Measurements from ENCODE around the gene TSPAN18. TPM values are rescaled to one million over a fixed set of nuclear protein-coding genes. Genes with fewer than 3 reads are reported as not detected.

Gene TSPAN18
- total RNA-seq, 1 donor from 2014 or later, result 94.6 TPM

DNA sequence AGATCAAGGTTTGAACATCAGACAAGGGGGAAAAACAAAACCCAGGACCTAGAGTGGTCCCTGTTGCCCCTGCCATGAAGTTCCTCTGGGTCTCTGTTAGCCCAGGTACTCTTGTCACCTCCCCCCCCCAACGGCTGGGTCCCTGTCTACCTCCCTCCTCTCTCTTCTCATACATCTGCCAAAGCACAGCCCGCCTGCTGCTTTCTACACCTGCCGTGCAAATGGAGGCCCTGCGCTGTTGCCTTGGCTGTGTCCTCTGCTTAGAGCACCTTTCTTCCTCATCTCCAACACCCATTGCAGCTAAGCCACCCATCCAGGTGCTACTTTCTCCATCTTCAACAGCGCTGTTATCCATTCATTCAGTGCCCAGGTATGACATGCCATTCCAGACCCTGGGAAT lies 124.7 kb downstream of the TSPAN18 start:
- ATAC-seq, result no peak
- intact Hi-C loops (cut with micrococcal nuclease), result no loop called here
- no peak for DNase-seq

DNA sequence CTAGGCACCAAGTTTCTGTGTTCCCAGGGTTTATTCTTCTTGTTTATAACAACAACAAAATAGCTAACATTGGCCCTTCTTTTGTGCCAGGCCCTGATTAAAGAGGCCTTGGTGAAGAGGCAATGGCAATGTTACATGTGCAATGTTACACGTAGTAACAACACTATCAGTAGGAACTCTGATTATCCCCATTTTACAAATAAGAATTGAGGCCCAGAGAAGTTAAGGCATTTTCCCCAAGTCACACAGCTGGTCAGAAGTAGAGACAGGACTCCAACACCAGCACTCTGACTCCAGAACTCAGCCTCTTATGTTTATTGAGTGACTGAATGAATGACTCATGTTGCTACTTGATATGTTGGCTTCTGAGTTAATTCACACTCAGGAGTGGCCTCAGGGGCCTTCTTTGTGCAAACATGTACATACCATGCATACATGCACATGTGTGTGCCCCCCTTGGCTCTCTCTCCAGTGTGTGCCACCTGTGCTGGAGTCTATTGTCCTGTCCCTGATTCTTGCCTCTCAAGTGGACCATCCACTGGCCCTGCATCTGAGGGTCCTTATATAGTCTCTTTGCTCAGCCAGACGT lies 125.5 kb downstream of the TSPAN18 start:
- intact Hi-C loops (cut with micrococcal nuclease), result no loop called here
- DNase-seq (no peak), ATAC-seq (no peak)

- DNase-seq (no peak), ATAC-seq (no peak)
- intact Hi-C loops (cut with micrococcal nuclease), result no loop called here
Observed at GRCh38 chr11:44852952-44853351, 126.2 kb downstream of the TSPAN18 start.

GRCh38 chr11:44853666-44854065 lies 126.9 kb downstream of the TSPAN18 start:
- ATAC-seq, result no peak
- intact Hi-C loops (cut with micrococcal nuclease), result no loop called here
- DNase-seq, result no peak

DNA sequence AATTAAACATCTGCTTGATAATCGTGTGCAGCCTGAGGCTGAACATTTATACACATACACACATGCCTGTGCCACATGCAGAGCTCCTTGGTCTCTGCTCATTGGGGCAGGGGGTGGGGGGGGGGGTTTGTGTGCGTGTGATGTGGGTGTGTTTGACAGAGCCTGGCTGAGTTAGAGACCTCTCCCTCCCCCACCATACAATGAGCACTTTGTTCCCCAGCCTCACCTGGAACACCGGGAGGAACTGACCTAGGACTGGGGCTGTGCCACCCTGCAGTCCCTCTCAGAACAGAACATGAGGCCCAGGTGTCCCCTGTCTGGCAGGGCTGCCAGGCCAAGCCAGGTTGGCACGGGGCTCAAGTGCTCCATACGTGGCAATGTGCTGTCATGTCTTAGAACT lies 127.3 kb downstream of the TSPAN18 start:
- intact Hi-C loops (cut with micrococcal nuclease), result no loop called here
- peak; percentile 67 for DNase-seq
- peak; percentile 68 for ATAC-seq

DNA sequence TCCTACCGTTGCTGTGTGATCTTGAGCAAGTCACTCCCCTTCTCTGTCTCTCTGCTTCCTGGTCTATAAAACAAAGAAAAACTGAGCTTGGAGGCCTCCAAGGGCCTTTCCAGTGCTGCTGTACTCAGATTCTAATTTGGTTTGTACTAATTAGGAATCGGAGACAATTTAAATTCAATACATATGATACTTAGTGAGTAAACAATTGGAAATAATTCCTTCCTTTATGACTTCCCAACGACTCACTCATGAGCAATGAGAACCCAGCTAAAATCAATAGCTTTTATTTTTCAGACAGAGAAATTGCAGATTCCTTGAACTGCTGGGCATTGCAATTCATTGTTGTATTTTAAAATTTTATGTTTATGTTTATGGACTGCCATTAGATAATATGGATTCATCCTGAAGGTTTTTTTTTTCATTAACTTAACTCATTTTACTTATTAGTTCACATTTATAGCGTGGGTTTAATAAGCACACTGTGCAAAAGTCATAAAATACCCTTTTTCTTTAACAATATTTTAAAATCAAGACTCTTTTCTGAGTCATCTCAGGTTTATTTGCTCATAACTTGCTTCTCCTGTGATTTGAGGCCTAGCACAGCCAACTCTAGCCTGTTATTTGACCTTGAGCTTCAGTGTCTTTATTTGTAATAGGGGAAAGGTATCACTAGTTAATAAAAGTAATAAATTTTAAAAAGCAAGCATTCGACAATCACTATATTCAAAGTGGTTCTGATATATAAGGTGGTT lies 128.2 kb downstream of the TSPAN18 start:
- ATAC-seq (no peak), DNase-seq (no peak)
- intact Hi-C loops (cut with micrococcal nuclease), result no loop called here

DNA sequence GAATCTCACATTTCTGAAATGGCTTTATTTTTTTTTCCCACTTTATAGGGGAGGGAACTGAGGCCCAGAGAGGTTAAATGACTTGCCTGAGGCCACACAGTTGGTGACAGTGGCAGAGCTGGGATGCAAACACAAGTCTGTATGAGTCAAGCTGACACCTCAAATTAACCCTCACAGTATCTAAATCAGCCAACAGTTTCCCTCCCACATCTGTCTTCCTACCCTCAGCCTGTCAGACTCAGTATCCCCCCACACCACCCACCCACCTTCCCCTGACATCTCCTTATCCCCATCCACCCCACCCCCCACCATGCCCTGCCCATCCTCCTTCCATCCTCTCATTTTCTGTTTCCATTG lies 128.7 kb downstream of the TSPAN18 start:
- no peak for ATAC-seq
- intact Hi-C loops (cut with micrococcal nuclease), result no loop called here
- DNase-seq, result no peak

DNA sequence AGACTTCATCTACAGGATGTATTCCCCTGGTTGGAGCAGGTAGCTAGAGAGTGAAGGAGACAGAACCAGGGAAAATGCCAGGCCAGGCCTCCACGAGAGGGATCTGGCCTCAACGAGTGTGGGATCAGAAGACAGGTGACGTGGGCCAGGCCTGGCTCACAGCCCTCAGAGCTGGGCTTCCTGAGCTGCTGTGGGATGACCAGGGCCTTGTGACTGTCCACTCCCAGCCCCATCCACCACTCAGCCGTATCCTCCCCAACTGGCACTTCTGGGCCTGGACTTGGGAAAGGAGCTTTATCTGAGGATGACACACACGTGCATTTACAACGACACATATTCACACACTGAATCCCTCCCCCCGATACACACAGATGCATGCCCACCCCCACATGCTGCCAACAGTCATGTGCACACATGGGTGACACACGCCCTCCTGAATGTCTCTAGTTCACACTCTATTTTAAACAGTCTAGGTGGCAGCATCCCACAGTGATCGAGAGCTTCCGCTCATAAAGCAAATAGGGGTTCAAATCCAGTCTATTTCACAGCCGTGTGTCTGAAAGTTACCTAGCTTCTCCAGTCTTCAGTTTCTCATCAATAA lies 130.8 kb downstream of the TSPAN18 start:
- peak; percentile 50 for DNase-seq
- intact Hi-C loops (cut with micrococcal nuclease), result no loop called here
- peak; percentile 30 for ATAC-seq

DNA sequence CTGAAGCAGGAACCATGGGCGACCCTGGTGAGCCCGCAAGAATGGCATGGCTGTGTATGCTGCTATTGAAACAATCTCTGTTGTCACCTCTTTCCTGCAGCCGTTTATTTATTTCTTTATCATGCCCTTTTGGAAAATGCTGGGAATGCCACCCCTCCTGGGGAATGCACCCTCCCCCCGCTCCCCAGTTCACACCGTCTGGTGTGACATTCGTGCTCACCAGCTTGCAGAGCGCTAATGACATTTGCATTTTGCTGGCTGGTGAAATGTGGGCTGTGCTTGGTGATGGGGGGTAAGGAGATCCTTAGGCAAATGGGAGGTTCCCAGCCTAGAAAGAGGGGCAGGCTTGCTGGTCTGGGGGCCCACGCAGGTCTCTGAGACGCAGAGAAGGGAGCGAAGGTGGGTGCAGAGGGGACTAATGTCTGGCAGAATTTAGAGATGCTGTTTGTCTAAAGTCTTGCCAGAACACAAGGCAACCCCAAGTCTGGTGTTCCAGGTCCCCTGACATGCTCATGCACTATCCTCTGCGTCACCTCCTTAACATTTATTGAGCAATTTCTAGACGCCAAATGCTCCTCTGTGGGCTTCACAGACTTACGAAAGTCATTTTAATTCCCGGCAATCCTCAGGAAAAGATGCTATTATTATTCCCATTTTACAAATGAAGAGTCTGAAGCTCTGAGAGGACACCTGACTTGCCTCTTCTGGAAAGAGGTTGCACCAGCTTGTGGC lies 132.2 kb downstream of the TSPAN18 start:
- ATAC-seq, result no peak
- intact Hi-C loops (cut with micrococcal nuclease), result no loop called here

GRCh38 chr11:44859528-44859925 lies 132.8 kb downstream of the TSPAN18 start:
- intact Hi-C loops (cut with micrococcal nuclease), result no loop called here
- no peak for ATAC-seq
- DNase-seq, result no peak

More for the DNA sequence above, 132.2 kb downstream of the TSPAN18 start:
- no peak for DNase-seq

- DNase-seq, result no peak
- intact Hi-C loops (cut with micrococcal nuclease), result no loop called here
- no peak for ATAC-seq
Observed at GRCh38 chr11:44860346-44860745, 133.6 kb downstream of the TSPAN18 start.

DNA sequence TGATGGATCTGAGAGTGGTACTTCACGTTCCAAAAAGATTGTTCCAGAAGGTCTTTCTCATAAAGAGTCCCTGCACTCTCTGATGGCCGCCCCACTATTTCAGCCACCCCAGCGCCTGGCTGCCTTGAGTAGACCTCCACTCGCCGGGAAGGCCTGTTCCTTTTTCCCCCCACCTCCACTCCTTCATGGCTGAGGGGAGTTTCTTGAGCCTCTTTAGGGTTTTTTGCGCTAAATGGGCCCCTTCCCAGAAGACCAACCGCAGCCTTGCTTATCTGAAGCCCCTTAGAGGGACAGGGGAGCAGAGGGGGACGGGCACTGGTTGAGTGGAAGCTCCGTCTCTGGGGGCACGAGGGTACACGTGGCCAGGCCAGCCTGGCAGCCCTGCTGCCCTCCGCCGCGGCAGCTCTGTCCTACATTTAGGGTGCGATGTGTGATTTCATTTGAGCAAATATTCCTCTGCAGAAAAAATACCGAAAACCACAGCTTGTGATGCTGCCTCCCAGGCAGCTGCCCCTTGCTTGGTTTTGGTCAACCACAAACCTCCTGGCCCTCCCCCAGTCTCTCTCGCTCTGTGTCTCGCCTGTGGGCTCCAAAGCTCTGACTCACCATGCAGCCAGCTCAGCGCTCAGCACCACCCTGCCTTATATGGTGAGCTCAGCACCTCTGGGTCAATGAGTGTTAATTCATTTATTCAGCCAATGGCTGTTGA lies 135.2 kb downstream of the TSPAN18 start:
- peak; percentile 86 for ATAC-seq
- intact Hi-C loops (cut with micrococcal nuclease), result no loop called here
- DNase-seq, result peak; percentile 73

DNA sequence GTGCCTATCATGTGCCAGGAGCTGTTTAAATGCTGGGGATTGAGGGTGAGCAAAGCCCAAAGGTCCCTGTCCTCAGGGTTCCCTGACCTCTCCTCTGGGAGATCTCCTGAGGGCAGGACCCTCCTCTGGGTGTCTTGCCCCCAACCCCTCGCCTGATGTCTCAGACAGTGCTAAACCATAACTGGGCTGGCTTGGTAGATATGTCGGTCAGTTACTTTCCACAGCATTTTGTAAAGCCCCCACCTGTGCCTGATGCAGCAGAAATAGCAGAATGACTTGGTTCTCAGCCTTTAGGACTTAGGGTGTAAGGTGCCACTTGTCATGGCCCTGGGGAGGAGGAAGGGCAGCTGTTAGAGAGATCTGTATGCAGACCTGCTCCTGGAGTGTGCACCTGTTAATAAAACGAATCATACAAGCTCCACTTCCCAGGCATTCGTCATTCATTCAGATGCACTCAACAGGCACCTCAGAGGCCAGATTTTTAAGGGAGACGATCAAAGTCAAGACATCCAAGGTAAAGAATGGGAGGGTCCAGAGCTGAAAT lies 135.9 kb downstream of the TSPAN18 start:
- no peak for ATAC-seq
- intact Hi-C loops (cut with micrococcal nuclease), result no loop called here

DNA sequence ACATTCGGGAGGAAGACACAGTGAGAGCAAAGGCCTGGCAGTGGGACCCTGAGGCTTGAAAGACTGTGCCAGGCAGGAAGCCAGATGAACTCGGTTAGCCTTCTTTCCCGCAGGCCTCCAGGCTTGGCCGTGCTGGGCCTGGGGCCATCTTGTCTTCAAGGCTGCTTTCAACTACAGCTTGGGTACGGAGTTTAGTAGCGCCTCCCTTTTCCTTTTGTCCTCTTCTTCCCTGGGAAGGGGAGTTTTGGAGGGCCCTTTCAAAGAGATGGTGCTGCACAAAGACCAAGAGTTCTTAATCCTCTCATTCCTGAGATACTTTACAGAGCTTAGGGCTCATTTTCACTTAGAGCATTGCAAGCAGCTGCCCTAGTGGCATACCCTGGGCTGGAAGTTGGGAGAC lies 136.5 kb downstream of the TSPAN18 start:
- intact Hi-C loops (cut with micrococcal nuclease), result no loop called here
- ATAC-seq (no peak), DNase-seq (no peak)

More for the DNA sequence above, 135.9 kb downstream of the TSPAN18 start:
- no peak for DNase-seq

- ATAC-seq (peak; percentile 65), DNase-seq (peak; percentile 85)
- intact Hi-C loops (cut with micrococcal nuclease), result no loop called here
Observed at GRCh38 chr11:44865866-44866272, 139.1 kb downstream of the TSPAN18 start.

DNA sequence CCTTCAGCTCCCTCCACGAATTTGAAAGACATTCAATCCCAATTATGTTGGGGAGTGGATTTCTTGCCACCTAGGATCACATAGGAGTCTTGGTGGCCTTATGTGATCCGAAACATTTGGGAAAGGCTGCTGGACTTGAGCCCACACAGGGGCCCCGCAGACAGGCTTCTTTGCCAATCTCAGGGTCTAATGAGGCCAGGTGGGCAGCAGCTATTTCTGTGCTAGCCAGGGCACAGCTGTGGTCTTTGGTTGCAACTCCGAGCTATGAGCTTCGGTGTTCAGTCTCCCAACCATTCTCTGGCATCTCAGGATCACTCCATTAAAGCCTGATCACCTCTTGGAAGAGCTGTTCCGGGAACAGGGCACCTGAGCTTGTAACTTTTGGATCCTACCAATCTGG lies 139.5 kb downstream of the TSPAN18 start:
- intact Hi-C loops (cut with micrococcal nuclease), result no loop called here
- ATAC-seq (no peak), DNase-seq (no peak)

DNA sequence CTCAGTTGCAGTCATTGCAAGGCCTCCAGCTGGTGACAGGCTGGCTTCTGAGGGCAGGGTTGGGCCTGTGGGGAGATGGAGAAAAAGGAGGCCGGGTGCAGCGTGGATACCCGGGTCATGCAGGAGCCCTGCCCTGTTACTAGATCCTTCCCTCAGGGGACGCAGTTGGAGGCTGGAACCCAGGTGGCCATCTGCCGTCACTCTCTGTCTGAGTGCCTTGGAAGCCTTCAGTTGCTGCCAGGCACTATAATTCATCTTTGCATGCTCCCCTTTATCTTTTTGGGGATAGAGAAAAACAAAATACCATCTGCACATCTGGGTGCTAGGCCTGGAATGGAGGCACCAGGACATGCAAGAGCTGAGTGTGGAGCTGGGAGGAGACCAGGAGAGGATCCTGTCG lies 141.3 kb downstream of the TSPAN18 start:
- DNase-seq (no peak), ATAC-seq (no peak)
- intact Hi-C loops (cut with micrococcal nuclease), result no loop called here

GRCh38 chr11:44868455-44869421 lies 142.0 kb downstream of the TSPAN18 start:
- intact Hi-C loops (cut with micrococcal nuclease), result no loop called here
- ATAC-seq (peak; percentile 57), DNase-seq (no peak)

Data from left ventricle myocardium superior (tissue), 1 donor.